ENCODE results near the gene C20orf202.

Gene C20orf202

GRCh38 chr20:1207293-1207878 is 4.1 kb downstream of the C20orf202 start:
- no peaks in the 10 kb centered on the region for H3K9me3 ChIP-seq (ENCODE audit: control insufficient read depth, insufficient read depth, low read depth, low read length)
- no peak overlapping the region for H3K4me3 ChIP-seq (ENCODE audit: low read depth, low read length)
- ChIA-PET CTCF (interaction anchor here (0.6 kb wide), 1 partner anchor 392 kb away, joined by 3 read pairs; no protein-coding TSS in a partner anchor), POLR2A (no interaction called here)
- H3K27ac ChIP-seq (ENCODE audit: extremely low read depth, low read depth, low read length): no peak overlapping the region
- no peaks in the 10 kb centered on the region for H3K4me1 ChIP-seq (ENCODE audit: control insufficient read depth, insufficient read depth, low read length)
- H3K36me3 ChIP-seq (ENCODE audit: control insufficient read depth in 2 of 2, insufficient read depth in 1 of 2, low read length in 2 of 2): no peaks in the 10 kb centered on the region
- no peak for TF ChIP-seq ZBTB26 (tag by site-specific recombination; optimal IDR thresholded peaks at IDR 0.05)
- no peak for TF ChIP-seq ZNF423 (tag by site-specific recombination; IDR thresholded peaks at IDR 0.05)
- TF ChIP-seq ZSCAN18 (tag by site-specific recombination; IDR thresholded peaks at IDR 0.05): no peak
- no peak for TF ChIP-seq ZNF791 (tag by site-specific recombination; IDR thresholded peaks at IDR 0.05)
- no peak for TF ChIP-seq ZNF302 (tag by site-specific recombination; IDR thresholded peaks at IDR 0.05; ENCODE audit: low read depth)
- no peak for TF ChIP-seq PBX3 (CRISPR knock-in tag; IDR thresholded peaks at IDR 0.05)
- TF ChIP-seq, protein P1, sequence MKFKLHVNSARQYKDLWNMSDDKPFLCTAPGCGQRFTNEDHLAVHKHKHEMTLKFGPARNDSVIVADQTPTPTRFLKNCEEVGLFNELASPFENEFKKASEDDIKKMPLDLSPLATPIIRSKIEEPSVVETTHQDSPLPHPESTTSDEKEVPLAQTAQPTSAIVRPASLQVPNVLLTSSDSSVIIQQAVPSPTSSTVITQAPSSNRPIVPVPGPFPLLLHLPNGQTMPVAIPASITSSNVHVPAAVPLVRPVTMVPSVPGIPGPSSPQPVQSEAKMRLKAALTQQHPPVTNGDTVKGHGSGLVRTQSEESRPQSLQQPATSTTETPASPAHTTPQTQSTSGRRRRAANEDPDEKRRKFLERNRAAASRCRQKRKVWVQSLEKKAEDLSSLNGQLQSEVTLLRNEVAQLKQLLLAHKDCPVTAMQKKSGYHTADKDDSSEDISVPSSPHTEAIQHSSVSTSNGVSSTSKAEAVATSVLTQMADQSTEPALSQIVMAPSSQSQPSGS (tag by site-specific recombination; IDR thresholded peaks at IDR 0.05; ENCODE audit: low read depth): no peak
- TF ChIP-seq SCRT2 (tag by site-specific recombination; IDR thresholded peaks at IDR 0.05): no peak
- TF ChIP-seq, protein P2, sequence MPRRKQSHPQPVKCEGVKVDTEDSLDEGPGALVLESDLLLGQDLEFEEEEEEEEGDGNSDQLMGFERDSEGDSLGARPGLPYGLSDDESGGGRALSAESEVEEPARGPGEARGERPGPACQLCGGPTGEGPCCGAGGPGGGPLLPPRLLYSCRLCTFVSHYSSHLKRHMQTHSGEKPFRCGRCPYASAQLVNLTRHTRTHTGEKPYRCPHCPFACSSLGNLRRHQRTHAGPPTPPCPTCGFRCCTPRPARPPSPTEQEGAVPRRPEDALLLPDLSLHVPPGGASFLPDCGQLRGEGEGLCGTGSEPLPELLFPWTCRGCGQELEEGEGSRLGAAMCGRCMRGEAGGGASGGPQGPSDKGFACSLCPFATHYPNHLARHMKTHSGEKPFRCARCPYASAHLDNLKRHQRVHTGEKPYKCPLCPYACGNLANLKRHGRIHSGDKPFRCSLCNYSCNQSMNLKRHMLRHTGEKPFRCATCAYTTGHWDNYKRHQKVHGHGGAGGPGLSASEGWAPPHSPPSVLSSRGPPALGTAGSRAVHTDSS (tag by site-specific recombination; IDR thresholded peaks at IDR 0.05): no peak
- no peak for TF ChIP-seq ZNF677 (tag by site-specific recombination; IDR thresholded peaks at IDR 0.05)
- TF ChIP-seq PRDM10 (tag by site-specific recombination; IDR thresholded peaks at IDR 0.05): no peak

Measured in HEK293 (cell line).